Muscle of arm (tissue), 12 donors: Measurements from ENCODE around the gene POLR3A. TPM values are rescaled to one million over a fixed set of nuclear protein-coding genes. Genes with fewer than 3 reads are reported as not detected.

Source experiments
- DNase-seq: peaks from one replicate; pipeline ENCODE4 v3.0.0-alpha.2; 2013
- polyA plus RNA-seq, 12 donors: library from polyadenylated mRNA; unstranded; fragments of 120-200 nt; gene quantifications; one replicate each; pipeline ENCODE4 v1.2.1, GENCODE V29; 2013; ENCODE audit not compliant: insufficient read length in 12 of 12

POLR3A gene
- polyA plus RNA-seq, 12 donors = 7.5 to 17.4 (median 15.2) TPM; not detected in 1

GRCh38 chr10:77921395-77921794 lies 107.9 kb downstream of the POLR3A start:
- no peak for DNase-seq

DNA sequence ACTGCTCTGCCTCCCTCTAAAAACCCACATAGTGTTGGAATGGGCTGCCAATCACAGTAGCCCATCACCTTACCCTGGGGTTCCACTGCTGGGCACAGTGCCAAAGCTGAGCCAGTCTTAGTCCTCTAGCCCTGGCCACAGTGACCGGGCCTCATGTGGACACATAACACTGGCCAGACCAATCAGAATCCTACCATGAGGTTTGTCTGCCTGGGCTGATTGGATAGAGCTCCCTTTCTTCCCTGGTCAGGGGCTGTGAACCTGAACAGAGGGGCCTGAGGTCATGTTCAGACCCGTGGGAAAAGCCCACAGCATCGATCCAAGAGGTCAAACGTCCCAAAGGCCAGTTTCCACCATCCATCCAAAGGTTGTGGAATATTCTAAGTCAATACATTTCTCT lies 108.8 kb downstream of the POLR3A start:
- DNase-seq = no peak

GRCh38 chr10:77919713-77920108 lies 109.6 kb downstream of the POLR3A start:
- DNase-seq = no peak

Other genes with a start within 250 kb of the POLR3A start
- gene DLG5, start 102.8 kb downstream of the POLR3A start, polyA plus RNA-seq = 10 to 100 TPM in 11 of 12 donors, not detected in 1; 17.0 to 37.7 (median 23.5) TPM
- gene RPS24, start 4.3 kb upstream of the POLR3A start, polyA plus RNA-seq = 1,000 to 10,000 TPM in 11 of 12 donors, not detected in 1; 3,133 to 5,274 (median 3,712) TPM